NCI-H524 treated with DMSO at 0.1 percent for 48 hours (cell line): ENCODE measurements around the gene VPS37B.

Source experiments
- DNase-seq: peaks from one replicate; lab custom pipeline; 2025; lab: John Stamatoyannopoulos, UW

VPS37B gene

DNA sequence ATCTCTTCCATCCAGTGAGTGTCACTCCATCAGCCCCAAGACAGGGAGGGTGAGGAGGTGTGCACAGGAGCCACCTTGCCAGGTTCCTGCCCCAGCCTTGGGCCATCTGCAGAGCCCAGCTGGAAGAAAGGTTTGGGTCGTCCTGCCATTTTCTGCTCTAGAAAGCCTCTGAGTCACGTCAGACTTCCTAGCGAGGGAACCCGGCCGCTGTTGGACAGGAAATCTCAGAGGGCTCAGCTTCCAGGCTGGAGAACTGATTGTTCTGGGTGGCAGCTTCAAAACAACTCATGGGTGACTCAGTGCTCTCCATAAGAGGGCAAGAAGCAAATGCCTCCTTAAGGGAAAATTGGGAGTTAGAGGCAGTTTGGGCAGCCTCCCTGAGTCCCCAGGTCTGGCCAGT, 44.1 kb downstream of the VPS37B start:
- no peak for DNase-seq

DNA sequence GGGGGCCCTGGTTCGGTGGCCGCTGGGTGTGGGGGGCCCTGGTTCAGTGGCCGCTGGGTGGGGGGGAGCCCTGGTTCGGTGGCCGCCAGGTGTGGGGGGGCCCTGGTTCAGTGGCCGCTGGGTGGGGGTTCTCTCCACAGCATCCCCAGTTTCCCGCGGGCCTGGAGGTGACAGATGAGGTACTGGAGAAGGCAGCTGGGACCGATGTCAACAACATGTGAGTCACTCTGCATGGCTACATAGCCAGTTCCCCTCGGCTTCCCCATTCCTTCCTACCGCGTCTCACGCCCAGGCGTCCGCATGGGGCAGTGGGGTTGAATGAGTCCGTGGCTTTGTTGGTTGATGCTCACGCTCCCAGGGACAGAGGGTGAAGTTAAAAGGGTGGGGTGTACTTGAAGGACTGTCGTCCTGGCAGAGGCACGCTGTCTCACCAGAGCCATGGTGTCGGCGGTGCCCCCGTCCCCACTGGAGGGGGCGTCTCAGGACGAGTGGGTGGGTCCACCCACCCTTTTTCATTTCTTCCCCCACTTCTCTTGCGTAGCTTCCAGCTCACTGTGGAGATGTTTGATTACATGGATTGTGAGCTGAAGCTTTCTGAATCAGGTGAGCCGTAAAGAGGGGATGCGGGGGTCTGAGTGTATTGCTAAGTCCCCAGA, 45.1 kb downstream of the VPS37B start:
- no peak for DNase-seq

- no peak for DNase-seq
These were observed 45.9 kb downstream of the VPS37B start for GRCh38 chr12:122850048-122850445.

GRCh38 chr12:122849352-122850047, 46.4 kb downstream of the VPS37B start:
- DNase-seq = no peak

DNA sequence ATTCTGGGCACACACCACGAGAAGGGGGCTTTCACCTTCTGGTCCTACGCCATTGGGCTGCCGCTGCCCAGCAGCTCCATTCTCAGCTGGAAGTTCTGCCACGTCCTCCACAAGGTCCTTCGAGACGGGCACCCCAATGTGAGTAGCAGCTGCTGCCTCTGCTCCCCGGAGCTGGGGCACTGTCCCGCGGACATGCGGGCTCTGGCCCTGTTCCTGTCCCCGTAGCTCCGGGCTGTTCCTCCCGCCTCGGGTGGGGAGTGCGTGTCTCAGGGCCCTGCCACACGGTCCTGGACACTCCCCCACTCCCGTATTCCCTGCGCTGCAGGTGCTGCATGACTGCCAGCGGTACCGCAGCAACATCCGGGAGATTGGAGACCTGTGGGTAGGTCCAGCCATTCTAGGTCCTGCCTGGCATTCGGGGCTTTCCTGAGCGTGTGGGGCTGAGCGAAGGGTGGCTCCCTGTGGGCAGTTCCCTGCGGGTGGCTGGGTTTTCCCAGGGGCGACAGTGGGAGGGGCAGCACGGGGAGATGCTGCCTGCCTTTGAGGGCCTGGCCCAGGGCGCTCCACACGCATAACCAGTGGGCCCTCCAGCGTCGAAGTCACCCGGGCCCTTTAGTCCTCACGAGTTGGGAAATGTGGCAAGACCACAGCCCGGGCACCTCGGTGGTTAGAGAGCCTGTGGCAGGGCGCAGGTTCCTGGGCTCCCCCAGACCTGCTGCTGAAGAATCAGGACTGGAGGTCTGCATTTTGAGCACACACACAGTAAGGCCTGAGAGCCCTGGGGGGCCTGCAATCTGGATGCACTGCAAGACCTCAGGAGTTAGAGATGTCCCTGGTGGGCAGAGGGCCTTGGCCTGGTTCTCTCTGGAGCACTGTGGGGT, 47.2 kb downstream of the VPS37B start:
- no peak for DNase-seq

GRCh38 chr12:122847921-122848421, 48.0 kb downstream of the VPS37B start:
- DNase-seq = no peak

GRCh38 chr12:122847516-122847836, 48.4 kb downstream of the VPS37B start:
- no peak for DNase-seq

DNA sequence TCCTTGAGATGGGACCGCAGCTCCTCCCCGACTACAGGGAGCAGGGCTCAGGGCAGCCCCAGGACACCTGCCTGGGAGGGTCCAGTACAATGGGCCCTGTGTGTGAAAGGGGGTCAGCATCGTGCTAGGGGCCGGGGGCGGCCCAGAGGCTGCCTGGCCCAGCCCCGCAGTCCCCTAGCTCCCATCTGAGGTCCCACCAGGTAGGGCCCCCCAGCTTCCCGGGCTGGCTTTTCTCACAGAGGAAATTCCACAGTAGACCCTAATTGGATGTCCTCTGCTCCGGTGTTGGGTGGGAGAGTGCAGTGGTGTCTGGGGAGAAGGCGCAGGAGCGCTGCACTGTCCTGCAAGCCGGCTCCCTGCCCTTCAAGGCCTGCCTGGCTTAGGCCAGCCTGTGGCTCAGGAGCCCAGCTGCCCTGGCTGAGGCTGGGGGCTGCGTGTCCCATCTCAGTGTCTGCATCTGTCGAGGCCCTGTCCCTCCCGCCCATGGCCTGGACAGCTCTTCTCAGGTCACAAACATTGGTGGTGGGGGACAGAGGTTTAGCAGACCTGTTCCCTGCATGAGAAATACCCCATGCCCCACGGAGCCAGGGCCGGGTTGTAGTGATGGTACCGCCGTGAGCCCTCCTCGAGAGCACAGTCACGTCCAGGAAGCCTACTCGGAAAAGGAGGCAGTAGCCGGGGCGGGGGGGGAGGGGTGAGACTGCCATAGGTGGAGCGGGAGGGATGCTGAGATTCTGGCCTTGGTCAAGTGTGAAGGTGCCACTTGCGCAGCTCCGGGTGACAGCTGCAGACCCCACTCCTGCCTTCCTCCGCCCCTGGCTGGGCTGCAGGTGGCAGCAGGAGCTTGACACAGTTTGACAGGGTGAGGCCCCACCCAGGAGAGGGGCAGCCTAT, 49.1 kb downstream of the VPS37B start:
- DNase-seq = no peak

GRCh38 chr12:122845865-122846621, 49.9 kb downstream of the VPS37B start:
- no peak for DNase-seq

- no peak for DNase-seq
These were observed 50.7 kb downstream of the VPS37B start for GRCh38 chr12:122845041-122845864.

DNA sequence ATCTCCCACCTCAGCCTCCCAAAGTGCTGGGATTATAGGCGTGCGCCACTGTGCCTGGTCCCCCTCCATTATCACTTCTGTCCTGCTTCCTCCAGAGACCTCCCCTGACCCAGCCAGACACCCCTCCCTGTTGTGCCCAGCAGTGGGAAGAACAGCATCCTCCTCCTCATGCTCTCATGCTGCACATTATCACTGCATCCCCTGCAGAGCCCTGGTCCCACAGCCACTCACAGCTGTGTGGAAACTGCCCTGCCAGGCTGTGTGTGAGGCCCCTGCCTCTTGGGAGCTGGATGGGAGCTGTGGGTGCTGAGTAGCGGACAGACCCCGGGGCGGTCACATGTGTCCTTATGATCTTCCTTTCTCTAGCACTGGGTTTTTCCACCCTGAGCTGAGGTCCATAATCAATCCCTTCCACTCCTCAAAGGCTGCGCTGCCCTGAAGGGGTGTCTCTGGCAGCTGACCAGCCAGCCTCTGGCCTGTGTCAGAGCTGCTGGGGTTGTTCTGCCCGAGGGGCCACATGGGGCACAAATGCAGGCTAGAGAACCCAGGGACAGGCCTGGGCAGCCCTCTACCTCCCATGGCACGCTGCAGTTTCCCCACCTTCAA, 51.5 kb downstream of the VPS37B start:
- DNase-seq = no peak

GRCh38 chr12:122843455-122843854, 52.5 kb downstream of the VPS37B start:
- no peak for DNase-seq

GRCh38 chr12:122842505-122843405, 53.2 kb downstream of the VPS37B start:
- DNase-seq = no peak

DNA sequence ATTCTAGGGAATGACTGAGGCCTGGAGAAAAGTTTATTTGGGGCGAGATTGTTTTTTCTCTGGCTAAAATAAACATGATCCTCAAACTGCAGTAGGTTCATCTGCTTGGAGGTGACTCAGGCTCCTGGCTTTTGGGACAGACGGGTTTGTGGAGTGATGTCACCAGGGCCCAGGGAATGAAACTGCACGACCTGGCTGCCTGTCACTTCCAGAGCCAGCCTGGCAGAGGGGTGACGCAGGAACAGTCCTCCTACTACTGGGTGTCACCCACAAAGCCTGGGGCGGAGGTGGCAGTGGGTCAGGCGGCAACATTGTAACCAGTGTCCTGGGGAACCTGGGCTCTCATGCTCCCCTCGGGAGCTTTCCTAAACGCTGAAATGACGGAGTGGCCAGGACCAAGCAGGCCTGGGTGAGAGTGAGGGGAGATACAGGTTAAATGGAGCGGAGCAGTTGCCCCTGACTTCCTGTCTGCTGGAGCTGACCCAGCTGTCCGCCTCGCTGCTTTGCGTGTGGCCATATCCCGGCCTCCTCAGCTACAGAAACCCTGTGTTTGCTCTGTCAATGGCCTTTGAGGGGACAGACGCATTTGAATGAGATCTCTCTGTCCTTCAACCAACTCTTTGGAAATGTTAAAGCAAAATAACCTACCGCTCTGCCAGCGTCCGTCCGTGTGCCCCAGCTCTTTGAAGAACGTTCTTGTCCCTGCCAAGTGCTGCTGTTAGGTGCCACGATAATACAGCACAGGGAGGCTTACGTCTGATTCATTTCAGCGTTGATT, 54.2 kb downstream of the VPS37B start:
- DNase-seq = no peak

DNA sequence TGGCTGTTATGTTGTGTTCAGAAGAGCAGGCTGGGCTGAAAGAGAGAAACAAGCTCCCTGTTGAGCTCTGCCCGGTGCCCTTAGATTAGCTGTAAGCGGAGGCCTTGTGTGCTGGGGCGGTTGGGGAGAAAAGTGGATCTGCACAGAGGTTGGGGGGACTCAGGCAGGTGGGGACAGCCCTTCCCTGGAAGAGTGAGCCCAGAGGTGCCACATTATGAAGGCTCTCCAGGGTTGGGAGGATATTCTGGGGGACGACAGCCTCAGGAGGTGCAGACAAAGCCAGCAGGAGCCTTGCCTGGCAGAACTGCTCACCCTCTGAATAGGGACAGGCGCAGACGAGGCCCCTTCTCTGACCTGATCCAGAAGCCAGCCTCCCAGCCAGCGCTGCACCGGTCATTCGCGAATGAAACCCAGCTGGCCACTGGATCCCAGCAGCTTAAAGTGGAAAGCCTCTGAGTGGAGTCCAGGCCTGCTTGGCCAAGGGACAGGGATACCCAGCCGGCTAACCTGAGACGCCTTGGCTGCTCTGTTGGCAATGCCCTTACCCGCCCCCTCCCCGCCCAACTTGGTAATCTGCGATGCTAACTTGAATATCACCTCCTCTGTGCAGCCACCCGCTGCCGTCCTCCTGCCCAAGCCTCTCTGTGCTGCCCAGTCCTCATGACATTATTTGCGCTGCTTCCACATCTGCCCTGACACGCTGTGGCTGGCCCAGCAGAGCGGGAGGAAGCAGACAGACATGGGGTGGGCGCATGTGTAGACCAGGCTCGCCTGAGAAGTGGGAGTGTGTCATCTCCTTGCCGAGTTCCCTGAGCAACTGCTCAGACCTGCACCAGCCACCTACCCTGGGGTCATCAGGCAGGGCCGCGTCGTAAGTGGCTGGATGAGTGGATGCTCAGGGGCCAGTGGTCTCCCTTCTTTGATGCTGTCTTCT, 55.1 kb downstream of the VPS37B start:
- no peak for DNase-seq

GRCh38 chr12:122839907-122840554, 55.9 kb downstream of the VPS37B start:
- DNase-seq = no peak
